Measurements from ENCODE around the gene NR6A1. TPM values are rescaled to one million over a fixed set of nuclear protein-coding genes. Genes with fewer than 3 reads are reported as not detected.

The NR6A1 gene
- total RNA-seq, 1 donor from 2014 or later: 0.56 TPM

DNA sequence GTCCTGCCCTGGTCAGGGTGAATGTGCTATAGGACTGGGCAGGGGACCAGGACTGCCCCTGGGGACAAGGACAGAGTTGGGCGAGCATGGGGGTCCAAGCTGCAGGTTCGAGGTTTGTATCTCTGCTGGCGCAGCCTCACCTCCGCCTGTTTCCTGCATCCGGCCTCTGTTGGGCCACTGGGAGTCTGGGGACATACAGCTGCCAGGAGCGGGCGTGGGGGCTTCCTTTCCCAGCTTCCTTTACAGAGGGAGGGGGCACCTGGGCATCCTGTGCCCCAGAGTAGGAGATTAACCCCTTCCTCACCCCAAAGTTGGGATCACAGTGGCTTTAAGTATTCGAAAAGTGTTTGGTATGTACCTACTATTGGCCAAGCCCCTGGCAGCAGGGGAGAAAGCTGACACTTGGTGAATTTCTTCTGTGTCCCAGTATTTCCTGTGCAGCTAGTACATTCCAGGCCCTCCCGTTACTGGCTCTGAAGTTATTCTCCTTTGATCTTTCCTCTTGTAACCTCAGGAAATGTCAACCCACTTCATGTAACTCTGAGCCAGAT lies 24.8 kb upstream of the NR6A1 start:
- Mint-ChIP-seq H3K36me3 (ENCODE audit: unreplicated experiment) (peaks cover 6% of the 10 kb centered on the region), H3K4me3 (ENCODE audit: unreplicated experiment) (no peak overlapping the region), H3K27me3 (ENCODE audit: unreplicated experiment) (no peaks in the 10 kb centered on the region), H3K27ac (ENCODE audit: unreplicated experiment) (no peak overlapping the region), H3K4me1 (ENCODE audit: unreplicated experiment) (peaks cover 33% of the 10 kb centered on the region), H3K9me3 (ENCODE audit: unreplicated experiment) (no peaks in the 10 kb centered on the region)
- TF ChIP-seq, protein P1, sequence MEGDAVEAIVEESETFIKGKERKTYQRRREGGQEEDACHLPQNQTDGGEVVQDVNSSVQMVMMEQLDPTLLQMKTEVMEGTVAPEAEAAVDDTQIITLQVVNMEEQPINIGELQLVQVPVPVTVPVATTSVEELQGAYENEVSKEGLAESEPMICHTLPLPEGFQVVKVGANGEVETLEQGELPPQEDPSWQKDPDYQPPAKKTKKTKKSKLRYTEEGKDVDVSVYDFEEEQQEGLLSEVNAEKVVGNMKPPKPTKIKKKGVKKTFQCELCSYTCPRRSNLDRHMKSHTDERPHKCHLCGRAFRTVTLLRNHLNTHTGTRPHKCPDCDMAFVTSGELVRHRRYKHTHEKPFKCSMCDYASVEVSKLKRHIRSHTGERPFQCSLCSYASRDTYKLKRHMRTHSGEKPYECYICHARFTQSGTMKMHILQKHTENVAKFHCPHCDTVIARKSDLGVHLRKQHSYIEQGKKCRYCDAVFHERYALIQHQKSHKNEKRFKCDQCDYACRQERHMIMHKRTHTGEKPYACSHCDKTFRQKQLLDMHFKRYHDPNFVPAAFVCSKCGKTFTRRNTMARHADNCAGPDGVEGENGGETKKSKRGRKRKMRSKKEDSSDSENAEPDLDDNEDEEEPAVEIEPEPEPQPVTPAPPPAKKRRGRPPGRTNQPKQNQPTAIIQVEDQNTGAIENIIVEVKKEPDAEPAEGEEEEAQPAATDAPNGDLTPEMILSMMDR (IDR thresholded peaks at IDR 0.05): no peak
- no peak for DNase-seq (ENCODE audit: extremely low spot score, unreplicated experiment)

DNA sequence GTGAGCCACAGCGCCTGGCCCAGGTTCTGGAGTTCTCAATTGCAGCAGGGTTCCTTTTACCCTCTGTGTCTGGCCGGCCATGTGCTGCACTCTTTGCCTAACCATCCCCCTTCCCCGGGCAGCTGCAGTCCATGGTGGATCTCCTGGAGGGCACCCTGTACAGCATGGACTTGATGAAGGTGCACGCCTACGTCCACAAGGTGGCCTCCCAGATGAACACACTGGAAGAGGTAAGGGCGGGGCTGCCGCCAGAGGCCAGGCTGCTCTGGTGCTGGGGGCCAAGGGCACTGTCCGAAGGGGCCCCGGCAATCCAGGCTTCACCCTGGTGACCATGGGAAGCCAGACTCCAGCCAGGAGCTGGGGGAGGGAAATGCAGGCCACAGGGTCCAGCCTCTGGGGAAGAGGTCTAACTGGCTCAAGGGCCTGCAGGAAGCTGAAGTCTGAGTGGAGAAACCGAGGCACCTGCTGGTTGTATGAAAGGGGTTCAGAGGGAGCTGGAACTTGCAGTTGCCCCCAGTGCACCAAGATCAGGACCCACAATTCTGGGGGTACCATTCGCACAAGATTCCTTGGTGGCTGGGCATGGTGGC lies 23.9 kb upstream of the NR6A1 start:
- DNase-seq (ENCODE audit: extremely low spot score, unreplicated experiment): no peak
- Mint-ChIP-seq H3K36me3 (ENCODE audit: unreplicated experiment) (peaks cover 4% of the 10 kb centered on the region), H3K27ac (ENCODE audit: unreplicated experiment) (no peak overlapping the region), H3K27me3 (ENCODE audit: unreplicated experiment) (no peaks in the 10 kb centered on the region), H3K4me1 (ENCODE audit: unreplicated experiment) (peaks cover 33% of the 10 kb centered on the region), H3K4me3 (ENCODE audit: unreplicated experiment) (no peak overlapping the region), H3K9me3 (ENCODE audit: unreplicated experiment) (no peaks in the 10 kb centered on the region)
- TF ChIP-seq, protein P1 (IDR thresholded peaks at IDR 0.05): no peak

DNA sequence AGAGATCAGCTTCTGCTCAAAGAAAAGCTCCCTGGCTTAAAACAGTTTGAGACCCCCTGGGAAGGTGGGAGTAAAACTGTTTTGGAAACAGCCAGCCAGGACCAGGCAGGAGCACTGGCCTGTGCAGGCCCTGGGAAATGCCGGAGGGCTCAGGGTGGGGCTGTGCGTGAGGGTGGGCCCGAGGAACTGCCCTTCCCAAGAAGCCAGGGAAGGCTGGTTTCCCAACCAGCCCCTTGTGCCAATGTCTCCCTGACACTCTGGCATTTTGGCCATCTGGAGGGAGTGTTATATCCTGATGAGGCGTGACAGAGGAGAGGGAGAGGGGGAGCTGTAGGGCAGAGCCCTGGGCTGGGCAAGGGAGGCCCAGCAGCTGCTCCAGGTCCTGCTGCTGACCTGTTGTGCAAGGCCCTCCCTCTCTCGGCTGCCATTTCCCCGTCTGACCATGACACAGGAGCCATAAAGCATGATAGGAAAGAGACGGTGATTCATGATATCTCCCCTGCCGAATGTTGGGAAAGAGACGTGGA lies 22.0 kb upstream of the NR6A1 start:
- peaks cover 5% of the 10 kb centered on the region for H3K36me3 Mint-ChIP-seq (ENCODE audit: unreplicated experiment)
- peak overlapping the region; percentile 3 for H3K27ac Mint-ChIP-seq (ENCODE audit: unreplicated experiment)
- TF ChIP-seq, protein P1 (IDR thresholded peaks at IDR 0.05): no peak
- DNase-seq (ENCODE audit: extremely low spot score, unreplicated experiment): no peak
- no peaks in the 10 kb centered on the region for H3K9me3 Mint-ChIP-seq (ENCODE audit: unreplicated experiment)
- H3K4me1 Mint-ChIP-seq (ENCODE audit: unreplicated experiment): peaks cover 40% of the 10 kb centered on the region
- no peaks in the 10 kb centered on the region for H3K27me3 Mint-ChIP-seq (ENCODE audit: unreplicated experiment)
- no peak overlapping the region for H3K4me3 Mint-ChIP-seq (ENCODE audit: unreplicated experiment)

DNA sequence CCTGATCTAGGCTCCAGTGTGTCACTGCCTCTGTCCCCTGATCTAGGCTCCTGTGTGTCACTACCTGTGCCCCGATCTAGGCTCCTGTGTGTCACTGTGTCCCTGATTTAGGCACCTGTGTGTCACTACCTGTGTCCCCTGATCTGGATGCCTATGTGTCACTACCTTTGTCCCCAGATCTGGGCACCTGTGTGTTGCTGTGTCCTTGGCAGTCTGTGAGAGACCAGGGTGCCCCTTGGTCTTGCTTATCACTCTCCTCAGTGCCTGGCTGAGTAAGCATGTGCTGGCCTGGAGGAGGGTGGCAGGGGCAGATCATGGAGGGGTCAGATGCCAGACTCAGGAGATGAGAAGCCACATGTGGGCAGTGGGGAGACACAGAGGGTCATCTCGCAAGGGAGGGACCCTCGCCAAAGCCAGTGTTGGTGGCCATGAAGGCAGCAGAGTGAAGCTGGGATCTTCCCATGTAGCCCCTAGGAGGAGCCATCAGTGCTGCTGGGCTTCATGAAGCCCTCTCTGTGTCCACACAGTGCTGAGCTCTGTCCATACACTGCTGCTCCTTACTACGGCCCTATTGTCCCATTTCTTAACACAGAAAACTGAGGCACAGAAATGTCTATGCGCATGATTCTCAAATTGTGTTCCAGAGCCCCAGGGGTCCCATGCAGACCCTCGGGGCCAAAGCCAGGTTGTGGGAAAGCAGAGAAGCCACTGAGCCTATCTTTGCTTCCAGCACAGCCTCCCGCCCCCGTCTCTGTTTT lies 21.3 kb upstream of the NR6A1 start:
- H3K9me3 Mint-ChIP-seq (ENCODE audit: unreplicated experiment): no peaks in the 10 kb centered on the region
- H3K4me3 Mint-ChIP-seq (ENCODE audit: unreplicated experiment): no peak overlapping the region
- peak overlapping the region; percentile 47 for H3K27ac Mint-ChIP-seq (ENCODE audit: unreplicated experiment)

More for the DNA sequence above, 21.3 kb upstream of the NR6A1 start:
- H3K4me1 Mint-ChIP-seq (ENCODE audit: unreplicated experiment): peaks cover 38% of the 10 kb centered on the region
- H3K27me3 Mint-ChIP-seq (ENCODE audit: unreplicated experiment): no peaks in the 10 kb centered on the region
- TF ChIP-seq, protein P1 (IDR thresholded peaks at IDR 0.05): no peak
- H3K36me3 Mint-ChIP-seq (ENCODE audit: unreplicated experiment): peaks cover 3% of the 10 kb centered on the region
- no peak for DNase-seq (ENCODE audit: extremely low spot score, unreplicated experiment)
